Endothelial cell of umbilical vein (primary cell): Measurements from ENCODE around the gene CARD9. TPM values are rescaled to one million over a fixed set of nuclear protein-coding genes. Genes with fewer than 3 reads are reported as not detected.

Source experiments
- BruUV-seq: library from RNA; stranded (reverse); fragments of 400-500 nt; replicated peaks from 2 replicates; lab custom pipeline; 2021; lab: Mats Ljungman, UMichigan
- CTCF ChIA-PET: fragments of 300-600, 350-600 bp; sonication (Branson Sonifier 250); formaldehyde crosslinking; loops from one replicate; lab custom pipeline; 2021; ENCODE audit warnings: antibody characterized with exemption, inconsistent platforms; lab: Charles Lee
- POLR2A ChIA-PET: fragments of 300-600, 350-600 bp; sonication (Branson Sonifier 250); formaldehyde crosslinking; loops from one replicate; lab custom pipeline; 2021; ENCODE audit warnings: antibody characterized with exemption, inconsistent platforms; lab: Charles Lee
- DNase-seq: peaks from one replicate; pipeline ENCODE4 v3.0.0-alpha.2; 2011; ENCODE audit warnings: low read depth, low spot score
- FAIRE-seq: peaks from 2 replicates; lab custom pipeline; 2011; peaks lifted over from hg19 to GRCh38; lab: Jason Lieb, UNC
- H2AFZ ChIP-seq: 2 replicates; pipeline ENCODE4 v1.6.0; 2012; ENCODE audit warnings: low read depth, low read length, control low read depth, inconsistent platforms
- H3K27ac ChIP-seq: 2 replicates; pipeline ENCODE4 v1.5.1; 2011; ENCODE audit warnings: low read depth, mild to moderate bottlenecking, control low read depth, low read length, moderate library complexity; ENCODE audit not compliant: insufficient read depth
- H3K27me3 ChIP-seq, 2 experiments: 2 replicates each; pipeline versions ENCODE4 v1.6.0 to v1.6.1; 2011; ENCODE audit warnings: low read length in 2 of 2, mixed read lengths in 1 of 2; ENCODE audit not compliant: control insufficient read depth in 2 of 2, insufficient read depth in 2 of 2
- H3K36me3 ChIP-seq, 2 experiments: 2 replicates in 1 of 2; 3 replicates in 1 of 2; pipeline ENCODE4 v1.5.1; 2011; ENCODE audit warnings: low read length in 2 of 2, mild to moderate bottlenecking in 1 of 2, moderate library complexity in 1 of 2; ENCODE audit not compliant: control insufficient read depth in 2 of 2, insufficient read depth in 2 of 2; ENCODE audit errors: extremely low read depth in 1 of 2
- H3K4me1 ChIP-seq: 3 replicates; pipeline ENCODE4 v1.5.1; 2011; ENCODE audit warnings: mild to moderate bottlenecking, low read length; ENCODE audit not compliant: control insufficient read depth, insufficient read depth; ENCODE audit errors: extremely low read depth
- H3K4me2 ChIP-seq: 2 replicates; pipeline ENCODE4 v1.6.1; 2011; ENCODE audit warnings: low read length, control low read depth, mixed read lengths; ENCODE audit not compliant: insufficient read depth
- H3K4me3 ChIP-seq, 3 experiments: fragments of 200-600 bp in 1 of 3; sonication (generic), shearing (Covaris generic) in 1 of 3; replicated peaks in 1 of 3; 2 replicates each; pipeline ENCODE4 v1.5.1; 2011 to 2016; ENCODE audit warnings: control low read depth in 3 of 3, low read length in 3 of 3, mild to moderate bottlenecking in 2 of 3, inconsistent platforms in 1 of 3, low read depth in 1 of 3, moderate library complexity in 1 of 3; ENCODE audit not compliant: insufficient read depth in 1 of 3
- H3K79me2 ChIP-seq: 2 replicates; pipeline ENCODE4 v1.6.0; 2012; ENCODE audit warnings: low read length, inconsistent platforms; ENCODE audit not compliant: control insufficient read depth, insufficient read depth
- H3K9ac ChIP-seq: replicated peaks from 2 replicates; pipeline ENCODE3; 2011; ENCODE audit warnings: low read length, control low read depth; ENCODE audit not compliant: insufficient read depth; ENCODE audit errors: extremely low read depth
- H3K9me1 ChIP-seq: replicated peaks from 3 replicates; pipeline ENCODE4 v1.6.0; 2011; ENCODE audit warnings: mild to moderate bottlenecking, low read length; ENCODE audit not compliant: control insufficient read depth, insufficient read depth; ENCODE audit errors: extremely low read depth
- H3K9me3 ChIP-seq: replicated peaks from 2 replicates; pipeline ENCODE4 v1.5.1; 2012; ENCODE audit warnings: low read length, inconsistent platforms; ENCODE audit not compliant: control insufficient read depth, insufficient read depth
- H4K20me1 ChIP-seq: replicated peaks from 2 replicates; pipeline ENCODE3; 2011; ENCODE audit warnings: mild to moderate bottlenecking, low read length; ENCODE audit not compliant: control insufficient read depth, insufficient read depth; ENCODE audit errors: extremely low read depth
- CTCF ChIP-seq, 2 donors: IDR thresholded peaks; 1 replicate in 1 of 2; 2 replicates in 1 of 2; pipeline ENCODE4 v1.5.1; 2011; ENCODE audit warnings: low read length in 2 of 2, mild to moderate bottlenecking in 2 of 2, moderate library complexity in 2 of 2, control low read depth in 1 of 2, inconsistent platforms in 1 of 2, low read depth in 1 of 2; ENCODE audit not compliant: insufficient read depth in 1 of 2; ENCODE audit errors: extremely low read depth in 1 of 2
- EZH2 ChIP-seq: IDR thresholded peaks from 2 replicates; pipeline ENCODE4 v1.6.1; 2012; ENCODE audit warnings: borderline replicate concordance, low read depth, mild to moderate bottlenecking, moderate library complexity, low read length, inconsistent platforms; ENCODE audit not compliant: severe bottlenecking
- FOS ChIP-seq: IDR thresholded peaks from 2 replicates; pipeline ENCODE4 v1.6.1; 2011; ENCODE audit warnings: mild to moderate bottlenecking, low read length, moderate library complexity, borderline replicate concordance; ENCODE audit not compliant: insufficient read depth
- GATA2 ChIP-seq: IDR thresholded peaks from 2 replicates; pipeline ENCODE4 v1.7.0; 2011; ENCODE audit warnings: low read depth, mild to moderate bottlenecking, moderate library complexity, mixed read lengths, low read length; ENCODE audit not compliant: insufficient read length, insufficient read depth
- JUN ChIP-seq: IDR thresholded peaks from 2 replicates; pipeline ENCODE4 v1.6.1; 2011; ENCODE audit warnings: borderline replicate concordance, low read depth; ENCODE audit not compliant: insufficient read length, insufficient read depth
- MAX ChIP-seq: IDR thresholded peaks from 2 replicates; pipeline ENCODE4 v1.6.1; 2011; ENCODE audit not compliant: insufficient read depth, insufficient read length
- MYC ChIP-seq: IDR thresholded peaks from one replicate; pipeline ENCODE4 v1.6.1; 2011; ENCODE audit warnings: mild to moderate bottlenecking, low read depth, low read length
- POLR2A ChIP-seq: IDR thresholded peaks from 2 replicates; pipeline ENCODE4 v1.6.1; 2012; ENCODE audit warnings: low read depth, mild to moderate bottlenecking, control low read depth, low read length
- POLR2AphosphoS5 ChIP-seq: IDR thresholded peaks from 2 replicates; pipeline ENCODE4 v1.6.1; 2012; ENCODE audit warnings: low read depth, mild to moderate bottlenecking, control low read depth, low read length, moderate library complexity; ENCODE audit not compliant: insufficient read depth
- dilution Hi-C: fragments of 300-500 bp; cut with MboI; formaldehyde crosslinking; loops from one replicate; pipeline ENCODE4 v1.15.0; 2019; ENCODE audit warnings: low sequenced_read_pairs; ENCODE audit not compliant: extremely low pct_ligation_motif_present
- intact Hi-C: fragments of 100-400 bp; cut with micrococcal nuclease; formaldehyde crosslinking; loops from one replicate; pipeline ENCODE4 v1.10.0; 2022
- polyA plus RNA-seq, 4 experiments: library from polyadenylated mRNA; depleted of rRNA in 3 of 4; stranded (reverse) in 3 of 4; unstranded in 1 of 4; fragments of >200 nt; gene quantifications; 2 replicates each; pipeline versions ENCODE4 v1.2.1 to v1.2.3, GENCODE V29; 2011 to 2012; ENCODE audit warnings: missing spikeins in 1 of 4
- total RNA-seq: library from RNA; stranded (reverse); gene quantifications from 2 replicates; pipeline ENCODE4 v1.2.3, GENCODE V29; 2021

CARD9 gene
- total and polyA plus RNA-seq, 2 donors (not counting 3 experiments of a cell fraction or from before 2014, with no cell fraction given) = 0.22 to 0.71 TPM

DNA sequence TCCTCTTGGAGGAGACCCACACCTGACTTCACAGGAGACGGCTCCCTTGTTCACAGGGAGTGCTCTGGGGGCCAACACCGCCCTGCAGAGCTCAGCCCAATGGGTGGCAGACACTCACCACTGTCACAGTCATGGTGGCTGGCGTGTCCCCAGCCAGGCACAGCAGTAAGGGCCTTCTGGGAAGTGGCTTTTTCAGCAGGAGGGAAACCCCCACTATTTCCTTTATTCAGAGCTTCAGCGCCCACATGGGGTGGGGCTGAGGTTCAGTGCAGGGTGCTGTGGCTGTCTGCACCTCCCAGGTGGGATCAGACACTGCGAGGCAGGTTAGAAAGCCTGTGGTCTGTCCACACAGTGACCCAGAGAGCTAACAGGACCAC, 30.1 kb upstream of the CARD9 start:
- TF ChIP-seq GATA2 (no peak), MAX (no peak), FOS (no peak), EZH2 (no peak), CTCF (IDR thresholded peaks at IDR 0.05; ENCODE audit: extremely low read depth in 1 of 2, insufficient read depth in 1 of 2, low read depth in 1 of 2, low read length in 2 of 2) (no peak), JUN (no peak), POLR2A (no peak), POLR2AphosphoS5 (no peak), MYC (no peak)
- peaks cover 0 to 19% of the 10 kb centered on the region in 2 experiments for H3K36me3 ChIP-seq
- no peak overlapping the region for H2AFZ ChIP-seq
- no peaks in the 10 kb centered on the region for H3K9me3 ChIP-seq
- H3K27ac ChIP-seq = no peak overlapping the region
- no TSS peak for BruUV-seq
- no peaks in the 10 kb centered on the region for H3K27me3 ChIP-seq
- no peak overlapping the region for H3K4me3 ChIP-seq
- DNase-seq (no peak), FAIRE-seq (no peak)
- H3K9ac ChIP-seq = no peak overlapping the region
- ChIA-PET POLR2A (no interaction called here), CTCF (no interaction called here)
- dilution Hi-C loops = no loop called here
- no peak overlapping the region for H3K4me2 ChIP-seq
- no peaks in the 10 kb centered on the region for H4K20me1 ChIP-seq
- intact Hi-C loops = no loop called here
- H3K79me2 ChIP-seq = peaks cover 16% of the 10 kb centered on the region
- H3K9me1 ChIP-seq = no peaks in the 10 kb centered on the region
- H3K4me1 ChIP-seq = peaks cover 9% of the 10 kb centered on the region
